Osteocyte (in vitro differentiated cells): ENCODE data around the gene MIOS. TPM values are rescaled to one million over a fixed set of nuclear protein-coding genes. Genes with fewer than 3 reads are reported as not detected.

Source experiments
- DNase-seq: peaks from one replicate; pipeline ENCODE4 v3.0.0; 2021; ENCODE audit warnings: mixed read lengths; ENCODE audit not compliant: unreplicated experiment; ENCODE audit errors: extremely low spot score
- H3K27ac Mint-ChIP-seq: one replicate; pipeline ENCODE4 v1.8.0; 2021; ENCODE audit warnings: mild to moderate bottlenecking, mixed read lengths; ENCODE audit not compliant: unreplicated experiment
- H3K27me3 Mint-ChIP-seq: one replicate; pipeline ENCODE4 v1.8.0; 2021; ENCODE audit warnings: mixed read lengths; ENCODE audit not compliant: unreplicated experiment
- H3K36me3 Mint-ChIP-seq: one replicate; pipeline ENCODE4 v1.8.0; 2021; ENCODE audit warnings: mixed read lengths; ENCODE audit not compliant: unreplicated experiment
- H3K4me1 Mint-ChIP-seq: one replicate; pipeline ENCODE4 v1.8.0; 2021; ENCODE audit warnings: mixed read lengths; ENCODE audit not compliant: unreplicated experiment
- H3K4me3 Mint-ChIP-seq: one replicate; pipeline ENCODE4 v1.8.0; 2021; ENCODE audit warnings: mild to moderate bottlenecking, moderate library complexity, mixed read lengths; ENCODE audit not compliant: unreplicated experiment
- H3K9me3 Mint-ChIP-seq: one replicate; pipeline ENCODE4 v1.8.0; 2021; ENCODE audit warnings: mixed read lengths; ENCODE audit not compliant: unreplicated experiment
- CTCF ChIP-seq: fragments of 200-600 bp; sonication (generic); IDR thresholded peaks from 2 replicates; pipeline ENCODE4 v1.5.0; 2021; ENCODE audit warnings: antibody characterized with exemption, mild to moderate bottlenecking, moderate library complexity
- total RNA-seq: library from RNA; stranded (reverse); gene quantifications from 2 replicates; pipeline ENCODE4 v1.2.1, GENCODE V29; 2021

The MIOS gene
- total RNA-seq, 1 donor from 2014 or later = 19.1 TPM

- Mint-ChIP-seq H3K9me3 (no peaks in the 10 kb centered on the region), H3K36me3 (peaks cover 13% of the 10 kb centered on the region), H3K27ac (no peak overlapping the region), H3K4me3 (no peak overlapping the region), H3K27me3 (no peaks in the 10 kb centered on the region), H3K4me1 (peaks cover 27% of the 10 kb centered on the region)
- DNase-seq = no peak
- no peak for TF ChIP-seq CTCF
These were observed 686 bp upstream of the MIOS start for GRCh38 chr7:7565746-7566650.

- DNase-seq = no peak
These were observed 1.3 kb downstream of the MIOS start for GRCh38 chr7:7567898-7568531.

GRCh38 chr7:7568553-7568952, 1.9 kb downstream of the MIOS start:
- TF ChIP-seq CTCF = no peak
- DNase-seq = no peak
- H3K4me1 Mint-ChIP-seq = peaks cover 27% of the 10 kb centered on the region
- H3K9me3 Mint-ChIP-seq = no peaks in the 10 kb centered on the region
- peaks cover 20% of the 10 kb centered on the region for H3K36me3 Mint-ChIP-seq
- H3K4me3 Mint-ChIP-seq = peak overlapping the region; percentile 24
- H3K27ac Mint-ChIP-seq = no peak overlapping the region
- no peaks in the 10 kb centered on the region for H3K27me3 Mint-ChIP-seq

More at GRCh38 chr7:7567898-7568531, 1.3 kb downstream of the MIOS start:
- H3K4me3 Mint-ChIP-seq = peak overlapping the region; percentile 78
- TF ChIP-seq CTCF = no peak
- no peaks in the 10 kb centered on the region for H3K9me3 Mint-ChIP-seq
- H3K4me1 Mint-ChIP-seq = peaks cover 27% of the 10 kb centered on the region
- no peaks in the 10 kb centered on the region for H3K27me3 Mint-ChIP-seq
- peaks cover 16% of the 10 kb centered on the region for H3K36me3 Mint-ChIP-seq
- peak overlapping the region; percentile 76 for H3K27ac Mint-ChIP-seq

- no peak for TF ChIP-seq CTCF
- no peak overlapping the region for H3K27ac Mint-ChIP-seq
These were observed 2.4 kb downstream of the MIOS start for GRCh38 chr7:7569081-7569527.

GRCh38 chr7:7569615-7570014, 2.9 kb downstream of the MIOS start:
- no peak overlapping the region for H3K27ac Mint-ChIP-seq
- no peak overlapping the region for H3K4me3 Mint-ChIP-seq
- H3K4me1 Mint-ChIP-seq = peaks cover 27% of the 10 kb centered on the region
- DNase-seq = no peak
- H3K36me3 Mint-ChIP-seq = peaks cover 28% of the 10 kb centered on the region
- no peak for TF ChIP-seq CTCF
- H3K27me3 Mint-ChIP-seq = no peaks in the 10 kb centered on the region
- no peaks in the 10 kb centered on the region for H3K9me3 Mint-ChIP-seq

More at GRCh38 chr7:7569081-7569527, 2.4 kb downstream of the MIOS start:
- Mint-ChIP-seq H3K36me3 (peaks cover 24% of the 10 kb centered on the region), H3K4me3 (peak overlapping the region; percentile 24), H3K4me1 (peaks cover 27% of the 10 kb centered on the region), H3K27me3 (no peaks in the 10 kb centered on the region), H3K9me3 (no peaks in the 10 kb centered on the region)
- DNase-seq = no peak
